Type B pancreatic cell (in vitro differentiated cells): Measurements from ENCODE around the gene LHX2. TPM values are rescaled to one million over a fixed set of nuclear protein-coding genes. Genes with fewer than 3 reads are reported as not detected.

Experiments used
- DNase-seq: peaks from one replicate; pipeline ENCODE4 v3.0.0; 2021; ENCODE audit warnings: mixed read lengths; ENCODE audit not compliant: unreplicated experiment; ENCODE audit errors: extremely low spot score
- H3K27ac Mint-ChIP-seq: 2 replicates; pipeline ENCODE4 v1.8.0; 2021; ENCODE audit warnings: mild to moderate bottlenecking, mixed read lengths
- H3K27me3 Mint-ChIP-seq: 2 replicates; pipeline ENCODE4 v1.8.0; 2021; ENCODE audit warnings: mixed read lengths
- H3K36me3 Mint-ChIP-seq: 2 replicates; pipeline ENCODE4 v1.8.0; 2021; ENCODE audit warnings: mixed read lengths
- H3K4me1 Mint-ChIP-seq: one replicate; pipeline ENCODE4 v1.8.0; 2021; ENCODE audit warnings: mixed read lengths; ENCODE audit not compliant: unreplicated experiment
- H3K4me3 Mint-ChIP-seq: 2 replicates; pipeline ENCODE4 v1.8.0; 2021; ENCODE audit warnings: mild to moderate bottlenecking, mixed read lengths
- H3K9me3 Mint-ChIP-seq: 2 replicates; pipeline ENCODE4 v1.8.0; 2021; ENCODE audit warnings: mixed read lengths
- total RNA-seq: library from RNA; stranded (reverse); gene quantifications from 2 replicates; pipeline ENCODE4 v1.2.1, GENCODE V29; 2021; ENCODE audit warnings: low replicate concordance
- TF ChIP-seq, protein P1 (sequence below): fragments of 200-600 bp; sonication (generic); conservative IDR thresholded peaks from 2 replicates; pipeline ENCODE4 v1.5.0; 2021; ENCODE audit warnings: antibody characterized with exemption, mild to moderate bottlenecking

The LHX2 gene
- total RNA-seq, 1 donor from 2014 or later: 1.2 TPM

DNA sequence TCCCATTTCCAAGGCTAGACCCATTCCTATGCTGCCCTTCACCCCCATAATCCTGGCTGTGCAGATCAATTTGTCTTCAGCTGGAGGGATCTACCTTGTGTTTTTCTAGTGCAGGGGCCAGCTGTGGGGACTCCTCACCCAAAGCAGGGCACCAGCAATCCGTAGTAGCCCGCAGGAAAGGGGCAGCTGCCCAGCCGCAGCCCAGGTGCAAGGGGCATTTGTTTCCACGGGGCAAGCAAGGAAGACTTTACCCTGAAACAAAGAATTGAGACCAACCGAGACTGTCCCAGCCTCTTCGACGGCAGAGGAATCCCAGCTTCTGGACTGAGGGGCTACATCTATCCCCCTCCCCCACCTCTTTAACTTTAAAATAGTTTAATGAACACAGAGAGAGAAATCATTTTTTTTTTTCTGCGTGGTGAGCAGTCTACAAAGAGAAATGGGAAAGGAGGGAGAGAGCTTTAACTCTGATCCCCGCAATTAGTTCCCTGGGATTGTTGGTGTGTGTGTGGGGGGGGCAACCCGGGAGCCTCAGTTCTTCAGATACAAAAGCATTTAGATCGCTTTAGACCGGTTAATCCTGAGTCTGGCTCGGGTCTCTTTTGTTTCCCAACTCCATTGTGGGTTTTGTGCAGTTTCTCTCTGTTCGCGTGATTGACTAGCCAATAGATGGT lies 10.6 kb upstream of the LHX2 start:
- peaks cover 93% of the 10 kb centered on the region for H3K27me3 Mint-ChIP-seq
- TF ChIP-seq, protein P1, sequence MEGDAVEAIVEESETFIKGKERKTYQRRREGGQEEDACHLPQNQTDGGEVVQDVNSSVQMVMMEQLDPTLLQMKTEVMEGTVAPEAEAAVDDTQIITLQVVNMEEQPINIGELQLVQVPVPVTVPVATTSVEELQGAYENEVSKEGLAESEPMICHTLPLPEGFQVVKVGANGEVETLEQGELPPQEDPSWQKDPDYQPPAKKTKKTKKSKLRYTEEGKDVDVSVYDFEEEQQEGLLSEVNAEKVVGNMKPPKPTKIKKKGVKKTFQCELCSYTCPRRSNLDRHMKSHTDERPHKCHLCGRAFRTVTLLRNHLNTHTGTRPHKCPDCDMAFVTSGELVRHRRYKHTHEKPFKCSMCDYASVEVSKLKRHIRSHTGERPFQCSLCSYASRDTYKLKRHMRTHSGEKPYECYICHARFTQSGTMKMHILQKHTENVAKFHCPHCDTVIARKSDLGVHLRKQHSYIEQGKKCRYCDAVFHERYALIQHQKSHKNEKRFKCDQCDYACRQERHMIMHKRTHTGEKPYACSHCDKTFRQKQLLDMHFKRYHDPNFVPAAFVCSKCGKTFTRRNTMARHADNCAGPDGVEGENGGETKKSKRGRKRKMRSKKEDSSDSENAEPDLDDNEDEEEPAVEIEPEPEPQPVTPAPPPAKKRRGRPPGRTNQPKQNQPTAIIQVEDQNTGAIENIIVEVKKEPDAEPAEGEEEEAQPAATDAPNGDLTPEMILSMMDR: no peak
- no peaks in the 10 kb centered on the region for H3K9me3 Mint-ChIP-seq
- no peak for DNase-seq
- peak overlapping the region; percentile 76 for H3K4me3 Mint-ChIP-seq
- H3K36me3 Mint-ChIP-seq: no peaks in the 10 kb centered on the region
- peaks cover 9% of the 10 kb centered on the region for H3K4me1 Mint-ChIP-seq
- peak overlapping the region; percentile 17 for H3K27ac Mint-ChIP-seq

DNA sequence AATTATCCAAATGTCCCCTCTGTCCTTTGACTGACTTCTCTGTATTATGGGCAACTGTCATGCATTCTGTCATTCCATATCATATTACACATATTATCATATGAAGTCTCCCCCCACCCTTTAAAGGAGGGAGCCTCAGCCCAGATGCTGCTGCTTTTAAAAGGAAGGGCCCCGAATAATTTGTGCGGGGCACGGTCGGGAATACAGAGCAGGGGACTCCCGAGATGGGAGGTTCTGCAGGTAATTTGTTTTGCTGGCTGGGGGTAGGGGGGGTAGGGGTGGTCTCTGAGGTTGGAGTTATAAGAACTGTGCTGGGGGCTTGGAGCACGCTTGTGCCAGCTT lies 10.1 kb upstream of the LHX2 start:
- no peaks in the 10 kb centered on the region for H3K36me3 Mint-ChIP-seq
- no peak overlapping the region for H3K27ac Mint-ChIP-seq
- TF ChIP-seq, protein P1: no peak
- peaks cover 9% of the 10 kb centered on the region for H3K4me1 Mint-ChIP-seq
- no peak overlapping the region for H3K4me3 Mint-ChIP-seq
- H3K9me3 Mint-ChIP-seq: no peaks in the 10 kb centered on the region
- peaks cover 93% of the 10 kb centered on the region for H3K27me3 Mint-ChIP-seq
- no peak for DNase-seq

DNA sequence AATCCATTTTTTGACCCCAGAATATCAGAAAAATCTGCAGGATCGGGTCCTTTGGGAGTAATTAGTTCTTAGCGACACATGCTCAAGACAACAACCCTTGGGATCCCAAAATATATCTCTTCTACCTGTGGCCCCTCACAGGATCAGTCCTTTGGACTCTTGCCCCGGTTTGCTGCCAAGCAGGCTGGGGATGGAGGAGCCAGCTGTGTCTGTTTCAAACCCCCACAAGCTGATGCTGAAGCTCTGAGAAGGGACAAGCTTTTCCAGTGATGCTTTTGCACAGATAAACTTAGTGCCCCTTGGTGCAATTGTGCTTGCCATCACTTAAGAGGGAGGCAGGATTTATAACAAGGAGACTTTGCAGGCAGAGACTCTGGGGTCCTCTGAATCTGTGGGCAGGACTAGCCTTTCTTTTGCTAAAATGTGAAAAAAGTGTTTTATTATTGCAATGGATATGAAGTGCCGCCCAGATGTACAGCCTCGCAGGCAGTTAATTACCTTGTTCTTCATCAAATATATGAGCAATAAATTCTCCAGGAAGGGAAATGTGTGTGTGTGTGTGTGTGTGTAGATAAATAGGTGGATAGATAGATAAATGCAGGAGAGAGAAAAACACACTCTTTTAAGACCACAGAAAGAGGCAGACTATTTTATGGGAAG lies 9.6 kb upstream of the LHX2 start:
- no peaks in the 10 kb centered on the region for H3K9me3 Mint-ChIP-seq
- no peak overlapping the region for H3K27ac Mint-ChIP-seq
- peaks cover 93% of the 10 kb centered on the region for H3K27me3 Mint-ChIP-seq
- H3K4me3 Mint-ChIP-seq: no peak overlapping the region
- H3K4me1 Mint-ChIP-seq: peaks cover 9% of the 10 kb centered on the region
- H3K36me3 Mint-ChIP-seq: no peaks in the 10 kb centered on the region
- TF ChIP-seq, protein P1: no peak
- DNase-seq: no peak

DNA sequence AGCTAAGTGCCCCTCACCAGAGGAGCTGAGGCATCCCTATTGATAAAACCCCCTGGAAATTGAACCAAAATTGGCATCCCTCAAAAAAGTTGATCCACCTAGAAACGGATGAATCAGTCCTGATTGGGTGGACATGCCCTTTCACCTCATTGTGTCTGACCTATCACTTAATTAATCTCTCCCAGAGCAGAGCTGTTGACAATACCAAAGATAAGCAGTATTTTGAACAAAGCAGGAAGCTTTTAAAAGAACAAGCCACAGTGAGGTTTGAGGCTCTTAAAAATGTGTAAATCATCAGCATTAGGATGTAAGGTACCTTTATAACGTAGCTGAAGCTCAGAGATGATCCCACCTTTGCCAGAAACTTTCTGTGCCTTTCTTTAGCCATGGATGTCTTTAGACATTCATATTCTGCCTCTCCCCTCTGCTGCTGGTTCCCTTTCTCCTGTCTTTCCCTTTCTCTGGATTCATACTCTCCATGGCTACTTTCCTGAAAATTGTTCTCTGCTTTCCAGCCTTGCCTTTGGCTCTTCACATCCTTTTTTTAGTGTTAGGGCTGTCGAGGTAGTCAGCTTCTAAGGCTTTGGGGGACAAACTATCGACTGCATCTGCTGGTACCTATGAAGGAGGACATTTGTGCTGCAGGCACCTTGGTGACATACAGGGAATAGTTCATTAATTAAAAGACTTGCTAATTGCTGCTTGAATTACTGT lies 7.8 kb upstream of the LHX2 start:
- Mint-ChIP-seq H3K27ac (no peak overlapping the region), H3K27me3 (peaks cover 92% of the 10 kb centered on the region), H3K4me3 (no peak overlapping the region), H3K4me1 (peaks cover 16% of the 10 kb centered on the region), H3K36me3 (no peaks in the 10 kb centered on the region), H3K9me3 (no peaks in the 10 kb centered on the region)
- TF ChIP-seq, protein P1: no peak
- no peak for DNase-seq

DNA sequence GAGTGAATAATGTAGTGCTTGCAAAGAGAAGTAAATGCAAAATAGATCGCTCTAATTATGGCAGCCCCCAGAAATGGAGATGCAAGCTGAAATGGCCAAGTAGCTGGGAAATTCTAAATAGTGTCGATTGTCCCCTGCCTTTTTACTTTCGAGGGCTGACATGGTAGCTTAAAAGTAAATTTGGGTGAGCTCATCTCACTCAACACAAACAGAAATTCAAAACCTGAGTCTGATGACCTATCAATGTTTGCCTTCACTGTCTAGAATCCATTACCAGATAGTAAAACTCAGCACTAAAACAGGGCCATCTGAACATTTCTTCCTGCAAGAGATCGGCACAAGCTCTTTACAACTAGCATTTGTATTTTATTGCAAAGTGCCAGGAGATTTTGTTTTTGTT lies 7.0 kb upstream of the LHX2 start:
- Mint-ChIP-seq H3K36me3 (no peaks in the 10 kb centered on the region), H3K4me3 (no peak overlapping the region), H3K4me1 (peaks cover 16% of the 10 kb centered on the region), H3K27me3 (peaks cover 94% of the 10 kb centered on the region), H3K9me3 (no peaks in the 10 kb centered on the region), H3K27ac (no peak overlapping the region)
- DNase-seq: no peak
- TF ChIP-seq, protein P1: no peak
